Measurements from ENCODE around the gene APBB1. TPM values are rescaled to one million over a fixed set of nuclear protein-coding genes. Genes with fewer than 3 reads are reported as not detected.
A peak's percentile ranks its signal among the peaks of the same experiment; 100 is the strongest.
"Not testable (repeated sequence)": the region's sequence is repeated elsewhere in the genome, so short reads cannot be mapped to it uniquely, and the experiment has no call there.

Gene APBB1
- polyA plus RNA-seq, 1 of the 3 experiments (the other 2 are of a cell fraction) = 35.9 TPM

GRCh38 chr11:6393989-6394670 is 24.8 kb downstream of the APBB1 start (continued):
- TF ChIP-seq USF1 (IDR thresholded peaks at IDR 0.05; ENCODE audit: borderline replicate concordance, low read depth) (no peak), ELF1 (IDR thresholded peaks at IDR 0.05) (no peak)

DNA sequence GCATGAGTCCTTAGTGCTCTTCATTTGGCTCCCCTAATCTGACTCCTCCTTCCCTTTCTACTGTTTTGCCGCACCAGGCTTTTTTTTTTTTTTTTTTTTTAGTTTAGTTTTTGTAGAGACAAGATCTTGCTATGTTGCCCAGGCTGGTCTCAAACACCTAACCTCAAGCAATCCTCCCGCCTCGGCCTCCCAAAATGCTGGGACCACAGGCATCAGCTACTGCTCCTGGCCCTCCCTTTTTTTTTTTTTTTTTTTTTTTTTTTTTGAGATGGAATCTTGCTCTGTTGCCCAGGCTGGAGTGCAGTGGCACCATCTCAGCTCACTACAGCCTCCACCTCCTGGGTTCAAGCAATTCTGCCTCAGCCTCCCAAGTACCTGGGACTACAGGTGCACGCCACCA is 26.6 kb downstream of the APBB1 start:
- WGBS (ENCODE audit: low lambda C conversion rate) = 92% methylated on average over 4 of the region's 4 CpGs
- not testable (repeated sequence) for H3K27me3 ChIP-seq (ENCODE audit: insufficient read depth); H3K27ac ChIP-seq (ENCODE audit: low read depth in 2 of 2, low read length in 1 of 2); H3K9ac ChIP-seq; H4K20me1 ChIP-seq (ENCODE audit: insufficient read depth); H3K9me2 ChIP-seq; DNase-seq; H3K9me3 ChIP-seq; H3K79me2 ChIP-seq (ENCODE audit: insufficient read depth); H3K4me3 ChIP-seq (ENCODE audit: low read depth in 2 of 2, low read length in 1 of 2); H3F3A ChIP-seq (replicated peaks; ENCODE audit: insufficient read depth); H2AFZ ChIP-seq (ENCODE audit: low read depth); H3K4me2 ChIP-seq
- ChIA-PET POLR2A (interaction anchor here (1.2 kb wide), 1 partner anchor 76 kb away, joined by 3 read pairs; no protein-coding TSS in a partner anchor), CTCF (interaction anchor here (1.1 to 4.2 kb wide), 3 partner anchors 13 to 139 kb away, joined by 3 to 33 read pairs (median 4); no protein-coding TSS in a partner anchor)
- Histone ChIP-seq H3K4me1 (ENCODE audit: control insufficient read depth in 1 of 2, insufficient read depth in 2 of 2, low read depth in 1 of 2, low read length in 1 of 2) (peaks cover 4 to 14% of the 10 kb centered on the region in 2 experiments; a peak in 2 of 4 replicates), H3K36me3 (replicated peaks in 1 of 2; ENCODE audit: control insufficient read depth in 1 of 2, insufficient read depth in 2 of 2, low read length in 1 of 2) (peaks cover 0 to 18% of the 10 kb centered on the region in 2 experiments)

DNA sequence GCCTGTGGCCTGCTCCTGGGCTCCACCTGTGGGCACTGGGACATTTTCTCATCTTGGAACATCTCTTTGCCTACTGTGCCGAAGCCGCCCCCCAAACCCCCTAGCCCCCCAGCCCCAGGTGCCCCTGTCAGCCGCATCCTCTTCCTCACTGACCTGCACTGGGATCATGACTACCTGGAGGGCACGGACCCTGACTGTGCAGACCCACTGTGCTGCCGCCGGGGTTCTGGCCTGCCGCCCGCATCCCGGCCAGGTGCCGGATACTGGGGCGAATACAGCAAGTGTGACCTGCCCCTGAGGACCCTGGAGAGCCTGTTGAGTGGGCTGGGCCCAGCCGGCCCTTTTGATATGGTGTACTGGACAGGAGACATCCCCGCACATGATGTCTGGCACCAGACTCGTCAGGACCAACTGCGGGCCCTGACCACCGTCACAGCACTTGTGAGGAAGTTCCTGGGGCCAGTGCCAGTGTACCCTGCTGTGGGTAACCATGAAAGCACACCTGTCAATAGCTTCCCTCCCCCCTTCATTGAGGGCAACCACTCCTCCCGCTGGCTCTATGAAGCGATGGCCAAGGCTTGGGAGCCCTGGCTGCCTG is 27.3 kb downstream of the APBB1 start:
- ChIA-PET CTCF (no interaction called here), POLR2A (no interaction called here)
- Histone ChIP-seq H3F3A (replicated peaks; ENCODE audit: insufficient read depth) (peaks cover 4% of the 10 kb centered on the region), H3K9me3 (no peaks in the 10 kb centered on the region), H4K20me1 (ENCODE audit: insufficient read depth) (no peaks in the 10 kb centered on the region), H3K27ac (ENCODE audit: low read depth in 2 of 2, low read length in 1 of 2) (no peak overlapping the region), H3K4me3 (ENCODE audit: low read depth in 2 of 2, low read length in 1 of 2) (peak overlapping the region in 1 of 2 experiments; percentile 89; a peak in 1 of 4 replicates), H3K9me2 (no peaks in the 10 kb centered on the region), H3K4me2 (peak overlapping the region; percentile 87; the same call in 1 of the 2 replicates), H3K79me2 (ENCODE audit: insufficient read depth) (0 out of 2 replicates have a peak, but pooled peaks cover 9% of the 10 kb centered on the region), H3K9ac (no peak overlapping the region), H3K4me1 (ENCODE audit: control insufficient read depth in 1 of 2, insufficient read depth in 2 of 2, low read depth in 1 of 2, low read length in 1 of 2) (peaks cover 3 to 14% of the 10 kb centered on the region in 2 experiments; a peak in 2 of 4 replicates), H3K27me3 (ENCODE audit: insufficient read depth) (no peaks in the 10 kb centered on the region), H2AFZ (ENCODE audit: low read depth) (no peak overlapping the region), H3K36me3 (replicated peaks in 1 of 2; ENCODE audit: control insufficient read depth in 1 of 2, insufficient read depth in 2 of 2, low read length in 1 of 2) (peaks cover 0 to 16% of the 10 kb centered on the region in 2 experiments)
- TF ChIP-seq MEF2A (IDR thresholded peaks at IDR 0.05; ENCODE audit: borderline replicate concordance, low read depth) (no peak), TAF1 (IDR thresholded peaks at IDR 0.05; ENCODE audit: borderline replicate concordance, low read depth, low read length) (no peak), RAD21 (IDR thresholded peaks at IDR 0.05; ENCODE audit: low read length) (no peak), EZH2phosphoT487 (IDR thresholded peaks at IDR 0.05; ENCODE audit: borderline replicate concordance, low read depth) (no peak), ELF1 (IDR thresholded peaks at IDR 0.05) (no peak), GATA2 (CRISPR knock-in tag; IDR thresholded peaks at IDR 0.05) (no peak)
- TF ChIP-seq, protein P1, sequence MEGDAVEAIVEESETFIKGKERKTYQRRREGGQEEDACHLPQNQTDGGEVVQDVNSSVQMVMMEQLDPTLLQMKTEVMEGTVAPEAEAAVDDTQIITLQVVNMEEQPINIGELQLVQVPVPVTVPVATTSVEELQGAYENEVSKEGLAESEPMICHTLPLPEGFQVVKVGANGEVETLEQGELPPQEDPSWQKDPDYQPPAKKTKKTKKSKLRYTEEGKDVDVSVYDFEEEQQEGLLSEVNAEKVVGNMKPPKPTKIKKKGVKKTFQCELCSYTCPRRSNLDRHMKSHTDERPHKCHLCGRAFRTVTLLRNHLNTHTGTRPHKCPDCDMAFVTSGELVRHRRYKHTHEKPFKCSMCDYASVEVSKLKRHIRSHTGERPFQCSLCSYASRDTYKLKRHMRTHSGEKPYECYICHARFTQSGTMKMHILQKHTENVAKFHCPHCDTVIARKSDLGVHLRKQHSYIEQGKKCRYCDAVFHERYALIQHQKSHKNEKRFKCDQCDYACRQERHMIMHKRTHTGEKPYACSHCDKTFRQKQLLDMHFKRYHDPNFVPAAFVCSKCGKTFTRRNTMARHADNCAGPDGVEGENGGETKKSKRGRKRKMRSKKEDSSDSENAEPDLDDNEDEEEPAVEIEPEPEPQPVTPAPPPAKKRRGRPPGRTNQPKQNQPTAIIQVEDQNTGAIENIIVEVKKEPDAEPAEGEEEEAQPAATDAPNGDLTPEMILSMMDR (IDR thresholded peaks at IDR 0.05) = no peak
- WGBS (ENCODE audit: low lambda C conversion rate) = 97% methylated on average over 9 of the region's 18 CpGs
- DNase-seq = no peak

All from SK-N-SH (cell line).